RWPE2 (cell line): Measurements from ENCODE around the gene SP6.

ENCODE experiments used
- ATAC-seq: fragments of 200-7000 bp; cut with Tn5 transposase; 3 replicates; pipeline ENCODE4 v1.9.1; 2021; ENCODE audit warnings: low read depth
- DNase-seq: peaks from one replicate; pipeline ENCODE4 v3.0.0-alpha.2; 2020; ENCODE audit warnings: low spot score
- H3K27ac ChIP-seq: fragments of 450-650 bp; 2 replicates; pipeline ENCODE4 v1.5.1; 2017; ENCODE audit warnings: mild to moderate bottlenecking; ENCODE audit not compliant: poor library complexity, severe bottlenecking
- H3K27me3 ChIP-seq: fragments of 250-450 bp; sonication (Bioruptor Pico); 2 replicates; pipeline ENCODE4 v1.5.1; 2021; ENCODE audit warnings: mild to moderate bottlenecking, moderate library complexity; ENCODE audit not compliant: insufficient read depth, poor library complexity, severe bottlenecking
- H3K36me3 ChIP-seq: fragments of 250-450 bp; sonication (Bioruptor Pico); 2 replicates; pipeline ENCODE4 v1.5.1; 2020; ENCODE audit warnings: low read depth, mild to moderate bottlenecking, moderate library complexity
- H3K4me1 ChIP-seq: fragments of 250-450 bp; sonication (Bioruptor Pico); 2 replicates; pipeline ENCODE4 v1.5.1; 2021; ENCODE audit warnings: mild to moderate bottlenecking, moderate library complexity; ENCODE audit not compliant: insufficient read depth, poor library complexity, severe bottlenecking
- H3K4me3 ChIP-seq: fragments of 250-450 bp; sonication (Bioruptor Pico); 2 replicates; pipeline ENCODE4 v1.5.1; 2021; ENCODE audit warnings: mild to moderate bottlenecking, moderate library complexity; ENCODE audit not compliant: severe bottlenecking
- H3K9me3 ChIP-seq: fragments of 250-450 bp; sonication (Bioruptor Pico); 2 replicates; pipeline ENCODE4 v1.5.1; 2021; ENCODE audit warnings: mild to moderate bottlenecking, moderate library complexity; ENCODE audit not compliant: severe bottlenecking
- TF ChIP-seq, protein P1 (sequence below): fragments of 450-650 bp; IDR thresholded peaks from one replicate; pipeline ENCODE4 v1.5.1; 2017; ENCODE audit warnings: mild to moderate bottlenecking, moderate library complexity; ENCODE audit not compliant: poor library complexity, severe bottlenecking

The SP6 gene

DNA sequence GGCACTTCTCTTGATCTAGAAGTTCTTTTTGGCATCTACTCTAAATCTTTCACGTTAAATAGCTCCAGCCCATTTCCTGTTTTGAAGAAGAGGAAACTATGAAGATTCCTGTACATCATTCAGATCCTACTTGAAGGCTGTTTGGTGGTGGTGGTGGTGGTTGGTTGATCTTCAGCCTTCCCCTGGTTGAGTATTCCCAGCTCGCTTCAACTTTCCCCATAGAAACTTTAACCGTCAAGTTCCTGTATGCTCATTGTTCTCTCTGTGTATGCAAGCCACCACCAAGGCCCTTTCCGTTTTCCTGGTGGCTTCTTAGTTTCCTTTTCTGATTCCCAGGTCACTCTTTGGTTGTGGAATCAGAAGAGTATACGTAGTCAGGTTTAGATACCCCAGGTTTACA lies 16.2 kb downstream of the SP6 start:
- Histone ChIP-seq H3K9me3 (no peaks in the 10 kb centered on the region), H3K36me3 (0 out of 2 replicates have a peak, but pooled peaks cover 3% of the 10 kb centered on the region), H3K4me1 (peaks cover 8% of the 10 kb centered on the region), H3K4me3 (no peak overlapping the region), H3K27ac (no peak overlapping the region), H3K27me3 (no peaks in the 10 kb centered on the region)
- TF ChIP-seq, protein P1, sequence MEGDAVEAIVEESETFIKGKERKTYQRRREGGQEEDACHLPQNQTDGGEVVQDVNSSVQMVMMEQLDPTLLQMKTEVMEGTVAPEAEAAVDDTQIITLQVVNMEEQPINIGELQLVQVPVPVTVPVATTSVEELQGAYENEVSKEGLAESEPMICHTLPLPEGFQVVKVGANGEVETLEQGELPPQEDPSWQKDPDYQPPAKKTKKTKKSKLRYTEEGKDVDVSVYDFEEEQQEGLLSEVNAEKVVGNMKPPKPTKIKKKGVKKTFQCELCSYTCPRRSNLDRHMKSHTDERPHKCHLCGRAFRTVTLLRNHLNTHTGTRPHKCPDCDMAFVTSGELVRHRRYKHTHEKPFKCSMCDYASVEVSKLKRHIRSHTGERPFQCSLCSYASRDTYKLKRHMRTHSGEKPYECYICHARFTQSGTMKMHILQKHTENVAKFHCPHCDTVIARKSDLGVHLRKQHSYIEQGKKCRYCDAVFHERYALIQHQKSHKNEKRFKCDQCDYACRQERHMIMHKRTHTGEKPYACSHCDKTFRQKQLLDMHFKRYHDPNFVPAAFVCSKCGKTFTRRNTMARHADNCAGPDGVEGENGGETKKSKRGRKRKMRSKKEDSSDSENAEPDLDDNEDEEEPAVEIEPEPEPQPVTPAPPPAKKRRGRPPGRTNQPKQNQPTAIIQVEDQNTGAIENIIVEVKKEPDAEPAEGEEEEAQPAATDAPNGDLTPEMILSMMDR, result no peak
- DNase-seq, result no peak
- ATAC-seq, result no peak

DNA sequence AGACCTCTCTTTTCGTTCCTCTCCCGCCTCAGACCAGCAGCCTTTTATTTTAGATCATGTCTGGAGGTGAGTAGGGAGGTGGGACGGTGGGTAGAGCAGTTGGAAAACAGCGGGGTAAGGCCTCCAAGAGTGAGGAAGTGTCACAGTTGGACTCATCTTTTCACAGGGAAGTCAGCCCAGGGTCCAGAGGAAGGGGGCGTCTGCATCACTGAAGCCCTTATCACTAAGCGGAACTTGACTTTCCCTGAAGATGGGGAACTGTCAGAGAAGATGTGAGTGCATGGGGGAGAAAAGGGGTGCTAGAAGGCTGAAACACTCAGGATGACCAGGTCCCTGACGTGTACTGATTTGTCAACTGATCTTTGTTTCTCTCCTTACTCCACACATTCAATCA lies 19.0 kb downstream of the SP6 start:
- TF ChIP-seq, protein P1, result no peak
- Histone ChIP-seq H3K36me3 (peaks cover 27% of the 10 kb centered on the region), H3K9me3 (no peaks in the 10 kb centered on the region), H3K27ac (no peak overlapping the region), H3K4me3 (peak overlapping the region; percentile 81), H3K4me1 (peaks cover 8% of the 10 kb centered on the region), H3K27me3 (no peaks in the 10 kb centered on the region)
- ATAC-seq, result peak; percentile 10; the same call in 1 of the 3 replicates
- DNase-seq, result no peak

DNA sequence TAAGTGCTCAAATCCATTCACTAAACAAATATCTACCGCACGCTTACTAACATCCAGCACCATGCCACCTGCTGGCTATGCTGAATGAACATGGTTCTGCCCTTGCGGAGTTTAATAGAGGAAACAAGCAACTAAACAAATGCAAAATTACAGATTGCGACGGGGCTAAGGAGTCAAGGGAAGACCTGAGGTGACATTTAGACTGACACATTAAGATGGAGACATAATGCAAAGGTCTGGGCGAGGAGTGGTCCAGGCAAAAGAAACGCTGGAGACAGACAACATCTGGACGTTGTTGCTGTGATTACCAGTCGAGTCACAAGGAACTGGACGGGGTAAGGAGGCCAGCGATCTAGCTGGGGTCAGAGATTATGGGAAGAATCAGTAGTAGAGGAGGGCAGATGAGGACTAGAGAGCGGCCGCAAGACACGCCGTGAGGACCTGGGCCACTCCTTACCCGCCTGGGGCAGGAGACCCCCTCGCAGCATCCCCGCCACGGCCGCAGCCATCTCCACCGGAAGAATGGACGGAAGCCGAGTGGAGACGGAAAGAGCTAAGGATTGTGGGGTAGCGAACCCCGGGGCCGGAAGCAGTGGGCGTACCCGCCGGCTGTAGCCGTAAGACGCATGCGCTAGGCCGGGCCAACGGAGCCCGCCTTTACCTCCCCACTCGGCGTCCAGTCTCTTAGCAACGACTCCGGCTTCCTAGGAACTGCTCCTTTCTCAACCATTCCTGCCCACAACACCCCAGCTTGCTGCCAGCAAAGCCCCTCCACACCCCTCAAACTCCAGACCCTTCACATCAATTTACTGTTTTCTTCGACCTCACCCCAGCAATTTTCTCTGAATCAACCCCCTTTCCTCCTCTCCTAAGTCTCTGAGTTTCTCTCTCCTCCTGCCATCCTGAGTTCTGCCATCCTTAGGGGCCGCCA lies 19.7 kb downstream of the SP6 start, which contains the start of the genes LRRC46 and MRPL10:
LRRC46 (plus strand) TSS at position 668 of the 931 bp plus-strand sequence. CDS start 320 bp downstream, outside the sequence.
MRPL10 (minus strand) TSS at position 539 of the 931 bp plus-strand sequence; CDS start at position 509, 30 bp downstream.
- Histone ChIP-seq H3K27me3 (no peaks in the 10 kb centered on the region), H3K27ac (peak within 1 kb of the TSS; percentile 35), H3K4me3 (peak within 1 kb of the TSS; percentile 81), H3K4me1 (peaks cover 8% of the 10 kb centered on the region), H3K36me3 (peaks cover 33% of the 10 kb centered on the region), H3K9me3 (no peaks in the 10 kb centered on the region)
- ATAC-seq (peak; percentile 90), DNase-seq (peak; percentile 92)
- TF ChIP-seq, protein P1, result peak; percentile 62

DNA sequence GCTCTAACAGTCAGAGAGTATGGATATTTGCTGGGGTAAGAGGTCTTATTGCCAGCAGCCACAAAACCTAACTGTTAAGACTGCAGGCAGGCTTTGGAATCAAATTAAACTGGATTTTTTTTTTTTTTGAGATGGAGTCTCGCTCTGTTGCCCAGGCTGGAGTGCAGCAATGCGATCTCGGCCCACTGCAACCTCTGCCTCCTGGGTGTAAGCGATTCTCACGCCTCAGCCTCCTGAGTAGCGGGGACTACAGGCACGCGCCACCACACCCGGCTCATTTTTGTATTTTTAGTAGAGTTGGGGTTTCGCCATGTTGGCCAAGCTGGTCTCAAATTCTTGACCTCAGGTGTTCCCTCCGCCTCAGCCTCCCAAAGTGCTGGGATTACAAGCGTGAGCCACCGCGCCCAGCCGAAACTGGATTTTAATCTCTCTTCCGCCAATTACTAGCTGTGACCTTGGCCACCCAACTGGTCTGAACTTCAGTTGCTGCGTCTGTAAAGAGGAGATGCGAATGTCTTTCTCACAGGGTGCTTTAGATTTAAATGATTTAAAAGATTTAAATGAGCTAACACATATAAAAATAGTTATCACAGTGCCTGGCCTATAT lies 20.5 kb downstream of the SP6 start:
- TF ChIP-seq, protein P1, result no peak
- no peaks in the 10 kb centered on the region for H3K27me3 ChIP-seq
- DNase-seq (no peak), ATAC-seq (no peak)
- peak overlapping the region; percentile 35 for H3K27ac ChIP-seq
- H3K9me3 ChIP-seq, result no peaks in the 10 kb centered on the region
- peak overlapping the region; percentile 81 for H3K4me3 ChIP-seq
- H3K4me1 ChIP-seq, result peaks cover 8% of the 10 kb centered on the region
- H3K36me3 ChIP-seq, result peaks cover 38% of the 10 kb centered on the region
